Thyroid gland (tissue), 4 donors: ENCODE results near the gene CFAP300.

Source experiments
- POLR2A ChIP-seq, 2 donors: fragments of 450-650 bp; IDR thresholded peaks; one replicate each; pipeline ENCODE4 v1.6.1; 2017; ENCODE audit warnings: antibody characterized with exemption in 2 of 2, mild to moderate bottlenecking in 2 of 2, moderate library complexity in 1 of 2
- TF ChIP-seq, protein P1 (sequence below), 6 experiments: fragments of 200-600 bp in 3 of 6; fragments of 450-650 bp in 3 of 6; sonication (generic) in 3 of 6; IDR thresholded peaks; one replicate each; pipeline ENCODE4 v1.5.1; 2016 to 2019; ENCODE audit warnings: antibody characterized with exemption in 6 of 6, mild to moderate bottlenecking in 2 of 6, inconsistent platforms in 1 of 6, moderate library complexity in 1 of 6

DNA sequence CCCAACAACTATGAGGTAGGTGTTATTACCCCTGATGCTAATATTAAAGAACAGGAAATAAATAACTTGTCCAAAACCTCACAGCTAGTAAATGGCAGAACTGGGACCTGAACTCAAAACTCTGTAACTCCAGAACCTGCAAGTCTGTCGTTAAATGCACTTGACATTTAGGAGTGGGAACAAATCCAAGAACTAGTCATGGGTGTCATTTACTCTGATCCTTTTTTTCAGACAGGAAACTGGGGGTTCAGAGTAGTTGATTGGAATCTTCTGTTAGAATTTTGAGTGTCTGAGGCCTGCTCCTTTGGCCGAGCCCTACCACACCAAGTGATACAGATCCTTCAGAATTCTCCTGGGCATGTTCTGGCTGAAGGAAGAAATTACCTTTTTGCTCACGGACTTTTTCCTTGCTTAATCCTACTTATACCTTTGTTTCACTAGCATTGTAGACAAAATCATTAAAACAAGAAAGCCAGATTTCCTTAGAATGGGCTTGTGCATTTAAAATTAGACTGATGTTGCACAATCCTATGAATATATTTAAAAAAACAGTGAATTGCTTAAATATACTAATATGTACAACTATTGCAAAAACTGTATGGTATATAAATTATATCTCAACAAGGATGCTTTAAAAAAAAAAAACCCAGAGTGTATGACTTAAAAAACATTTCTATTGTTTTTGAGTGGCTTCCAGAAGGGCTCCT, 61.6 kb downstream of the CFAP300 start:
- TF ChIP-seq, protein P1, sequence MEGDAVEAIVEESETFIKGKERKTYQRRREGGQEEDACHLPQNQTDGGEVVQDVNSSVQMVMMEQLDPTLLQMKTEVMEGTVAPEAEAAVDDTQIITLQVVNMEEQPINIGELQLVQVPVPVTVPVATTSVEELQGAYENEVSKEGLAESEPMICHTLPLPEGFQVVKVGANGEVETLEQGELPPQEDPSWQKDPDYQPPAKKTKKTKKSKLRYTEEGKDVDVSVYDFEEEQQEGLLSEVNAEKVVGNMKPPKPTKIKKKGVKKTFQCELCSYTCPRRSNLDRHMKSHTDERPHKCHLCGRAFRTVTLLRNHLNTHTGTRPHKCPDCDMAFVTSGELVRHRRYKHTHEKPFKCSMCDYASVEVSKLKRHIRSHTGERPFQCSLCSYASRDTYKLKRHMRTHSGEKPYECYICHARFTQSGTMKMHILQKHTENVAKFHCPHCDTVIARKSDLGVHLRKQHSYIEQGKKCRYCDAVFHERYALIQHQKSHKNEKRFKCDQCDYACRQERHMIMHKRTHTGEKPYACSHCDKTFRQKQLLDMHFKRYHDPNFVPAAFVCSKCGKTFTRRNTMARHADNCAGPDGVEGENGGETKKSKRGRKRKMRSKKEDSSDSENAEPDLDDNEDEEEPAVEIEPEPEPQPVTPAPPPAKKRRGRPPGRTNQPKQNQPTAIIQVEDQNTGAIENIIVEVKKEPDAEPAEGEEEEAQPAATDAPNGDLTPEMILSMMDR (IDR thresholded peaks at IDR 0.05): no peak
- no peak for TF ChIP-seq POLR2A (IDR thresholded peaks at IDR 0.05)
